NCI-H446 treated with DMSO at 0.1 percent for 48 hours (cell line): Measurements from ENCODE around the gene UBE4B.

ENCODE experiments used
- DNase-seq: peaks from one replicate; lab custom pipeline; 2025; lab: John Stamatoyannopoulos, UW

Gene UBE4B

DNA sequence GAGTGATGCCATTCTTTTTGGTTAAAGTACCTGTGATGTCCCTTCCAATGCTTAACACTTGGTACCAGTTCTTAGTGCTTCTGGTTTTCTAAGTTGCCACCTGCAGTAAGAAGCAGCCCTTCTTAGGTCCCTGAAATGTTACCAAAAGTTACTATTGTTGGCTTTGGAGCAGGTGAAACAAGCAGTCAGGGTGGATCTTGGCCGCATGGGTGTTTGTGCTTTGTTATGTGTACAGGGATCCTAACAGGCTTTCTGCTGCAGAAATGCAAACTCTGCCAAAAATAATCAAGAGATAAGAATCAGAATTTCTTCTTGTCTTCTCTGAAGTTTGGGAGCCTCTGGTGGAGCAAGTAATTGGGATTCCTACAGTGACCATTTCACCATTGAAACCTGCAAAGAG, 84.4 kb downstream of the UBE4B start:
- DNase-seq: no peak

DNA sequence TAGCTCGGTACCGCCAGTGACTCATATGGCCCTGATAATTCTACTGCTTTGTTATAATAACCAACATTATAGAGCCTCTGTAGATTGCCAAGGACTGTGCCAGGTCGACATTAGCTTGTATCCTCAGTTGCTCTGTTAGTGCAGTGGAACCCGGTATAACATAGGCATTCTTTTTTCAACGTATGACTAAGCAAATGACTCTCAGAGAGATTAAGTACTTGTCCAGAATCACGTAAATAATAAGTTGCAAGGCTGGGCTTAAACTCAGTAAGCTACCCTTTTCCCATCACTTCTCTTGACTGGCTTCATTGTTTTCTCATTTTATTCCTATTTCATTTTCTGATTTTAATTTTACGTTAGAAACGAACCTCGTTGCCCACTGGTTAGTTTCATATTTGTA, 85.1 kb downstream of the UBE4B start:
- DNase-seq: no peak

DNA sequence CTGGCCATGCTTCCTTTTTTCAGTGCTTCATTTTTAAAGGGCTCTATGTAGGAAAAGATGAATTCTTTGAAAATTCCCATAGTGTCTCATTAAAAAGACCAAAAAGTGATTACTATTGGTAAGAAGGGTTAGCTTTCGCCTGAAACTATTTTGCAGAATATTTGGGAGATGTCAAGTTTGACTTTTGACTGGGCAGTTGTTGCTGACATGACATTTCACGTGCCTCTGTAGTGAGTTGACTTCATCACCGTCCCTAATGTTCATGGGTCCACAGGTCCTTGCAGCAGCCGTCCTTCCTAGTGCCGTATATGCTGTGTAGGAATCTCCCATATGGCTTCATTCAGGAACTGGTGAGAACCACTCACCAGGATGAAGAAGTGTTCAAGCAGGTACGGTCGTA, 88.9 kb downstream of the UBE4B start:
- DNase-seq: no peak

DNA sequence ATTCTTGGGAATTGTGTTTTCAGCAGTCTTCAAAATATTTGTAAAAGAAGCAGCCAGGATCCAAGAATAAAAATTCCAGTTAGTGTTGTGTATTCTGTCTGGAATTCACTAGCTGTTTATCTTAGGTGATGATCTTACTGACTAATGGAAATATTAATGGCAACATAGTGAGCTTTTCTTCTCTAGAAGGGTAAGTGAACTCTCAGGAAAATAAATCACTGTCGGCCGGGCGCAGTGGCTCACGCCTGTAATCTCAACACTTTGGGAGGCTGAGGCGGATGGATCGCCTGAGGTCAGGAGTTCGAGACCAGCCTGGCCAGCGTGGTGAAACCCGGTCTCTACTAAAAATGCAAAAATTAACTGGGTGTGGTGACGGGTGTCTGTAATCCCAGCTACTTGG, 90.2 kb downstream of the UBE4B start:
- DNase-seq: no peak

DNA sequence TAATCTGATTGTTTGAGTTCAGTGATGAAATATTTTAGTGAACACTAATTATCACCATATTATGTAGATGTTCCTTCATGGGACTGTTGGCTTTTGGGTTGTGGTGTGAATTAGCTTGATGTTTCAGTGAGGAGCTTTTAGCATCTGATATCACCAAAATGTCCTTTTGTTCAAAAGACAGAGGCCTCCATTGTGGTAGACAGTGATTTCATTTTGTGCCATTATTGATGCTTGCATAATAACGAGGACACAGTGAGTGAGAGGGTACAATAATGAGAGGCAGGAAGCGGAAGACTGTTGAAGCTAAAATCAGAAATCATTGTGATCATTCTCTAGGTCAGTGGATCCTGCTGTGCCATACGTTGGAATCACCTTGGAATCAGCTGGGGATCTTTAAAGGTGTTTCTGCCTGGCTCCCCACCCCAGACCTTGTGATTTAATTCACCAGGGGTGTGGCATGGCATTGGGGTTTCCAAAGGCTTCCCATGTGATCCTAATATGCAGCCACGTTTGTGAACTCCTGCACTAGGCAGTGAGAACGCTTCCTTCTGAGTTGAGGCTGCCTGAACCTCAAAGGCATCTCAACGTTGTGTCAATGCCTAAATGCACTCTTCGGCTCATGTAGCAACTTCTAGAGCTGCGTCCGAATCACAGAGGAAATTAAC, 95.5 kb downstream of the UBE4B start:
- DNase-seq: no peak

DNA sequence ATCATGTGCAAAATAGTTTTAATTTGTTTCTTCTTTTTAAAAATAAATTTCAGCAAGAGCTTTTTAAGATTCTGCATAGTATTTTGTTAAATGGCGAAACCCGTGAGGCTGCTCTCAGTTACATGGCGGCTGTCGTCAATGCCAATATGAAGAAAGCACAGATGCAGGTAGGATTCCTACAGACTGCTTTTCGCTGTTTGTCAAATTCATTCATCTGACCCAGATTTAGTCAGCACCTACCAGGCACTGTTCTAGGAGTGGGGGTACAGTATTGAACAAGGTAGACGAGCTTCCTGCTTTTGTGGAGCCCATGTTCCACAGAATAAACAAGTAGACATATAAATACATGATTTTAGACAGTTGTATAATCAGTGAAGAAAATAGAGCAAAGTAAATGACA, 99.6 kb downstream of the UBE4B start:
- DNase-seq: no peak

DNA sequence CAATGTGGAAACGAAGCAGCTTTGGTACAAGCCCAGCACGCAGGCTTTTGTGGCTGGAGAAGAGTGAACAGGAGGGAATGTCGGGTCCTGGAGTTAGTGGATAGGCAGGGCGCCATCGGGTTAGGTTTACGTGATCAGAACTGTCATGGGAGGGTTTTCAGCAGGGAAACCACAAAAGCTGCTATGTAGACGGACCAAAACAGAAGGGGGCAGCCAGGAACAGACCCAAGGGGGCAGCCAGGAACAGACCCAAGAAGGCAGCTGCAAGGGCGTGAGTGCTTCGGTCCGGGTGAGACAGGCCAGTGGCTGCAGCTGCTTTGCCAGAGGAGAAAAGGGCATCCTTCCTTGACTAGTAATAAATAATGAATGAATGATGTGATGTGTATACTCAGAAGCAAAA, 100.1 kb downstream of the UBE4B start:
- no peak for DNase-seq

DNA sequence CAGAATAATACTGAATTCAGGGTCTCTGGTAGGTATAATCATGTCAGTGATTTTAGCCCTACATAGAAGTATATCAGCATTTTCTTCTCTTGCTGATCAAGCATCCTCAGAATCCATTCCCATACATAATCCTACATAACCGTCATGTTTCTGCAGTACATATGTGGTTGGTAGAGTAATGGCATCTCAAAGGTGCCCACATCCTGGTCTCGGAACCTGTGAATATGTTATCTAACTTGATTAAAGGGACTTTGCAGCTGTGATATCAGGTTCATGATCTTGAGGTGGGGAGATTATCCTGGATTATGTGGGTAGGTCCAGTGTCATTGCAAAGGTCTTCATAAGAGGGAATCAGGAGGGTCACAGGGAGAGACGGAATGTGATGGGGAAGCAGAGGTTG, 108.2 kb downstream of the UBE4B start:
- no peak for DNase-seq

DNA sequence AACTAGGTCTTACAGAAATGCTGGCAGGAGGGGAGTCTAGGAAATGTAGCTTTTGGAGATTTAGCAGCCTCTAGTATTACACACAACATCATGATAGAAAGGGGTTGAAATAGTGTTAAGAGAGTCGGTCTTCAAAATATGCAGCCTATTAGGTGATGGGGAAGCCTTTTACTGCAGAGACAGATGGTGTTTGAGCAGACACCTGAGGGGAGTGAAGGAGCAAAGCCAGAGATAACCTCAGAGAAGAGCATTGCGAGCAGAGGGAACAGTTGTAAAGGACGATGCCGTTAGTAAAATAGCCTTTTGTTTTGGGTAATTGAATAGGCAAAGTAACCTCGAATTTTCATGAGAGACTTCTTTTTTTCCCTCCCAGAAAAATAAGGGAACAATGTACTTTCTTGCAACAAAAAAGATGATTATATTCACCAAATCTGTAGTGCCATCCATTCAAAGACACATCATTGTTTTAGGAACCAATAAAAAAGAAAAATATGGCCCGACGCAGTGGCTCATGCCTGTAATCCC, 111.3 kb downstream of the UBE4B start:
- DNase-seq: no peak

DNA sequence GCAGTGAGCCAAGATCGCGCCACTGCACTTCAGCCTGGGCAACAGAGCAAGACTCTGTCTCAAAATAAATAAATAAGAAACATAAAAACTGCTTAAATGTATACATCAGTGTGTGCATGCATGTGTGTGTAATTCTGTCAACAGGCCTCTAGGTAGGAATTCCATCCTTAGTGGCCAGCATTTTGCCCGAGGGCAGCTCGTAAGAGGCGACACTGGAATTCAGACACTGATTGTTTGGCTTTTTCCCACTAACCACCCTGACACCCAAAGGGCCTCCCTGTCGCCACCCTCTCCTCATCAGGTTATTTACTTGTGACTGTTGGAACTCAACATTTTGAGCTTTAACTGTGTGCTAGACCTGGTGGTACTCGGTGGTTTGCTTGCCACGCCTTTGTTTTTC, 113.6 kb downstream of the UBE4B start:
- no peak for DNase-seq

DNA sequence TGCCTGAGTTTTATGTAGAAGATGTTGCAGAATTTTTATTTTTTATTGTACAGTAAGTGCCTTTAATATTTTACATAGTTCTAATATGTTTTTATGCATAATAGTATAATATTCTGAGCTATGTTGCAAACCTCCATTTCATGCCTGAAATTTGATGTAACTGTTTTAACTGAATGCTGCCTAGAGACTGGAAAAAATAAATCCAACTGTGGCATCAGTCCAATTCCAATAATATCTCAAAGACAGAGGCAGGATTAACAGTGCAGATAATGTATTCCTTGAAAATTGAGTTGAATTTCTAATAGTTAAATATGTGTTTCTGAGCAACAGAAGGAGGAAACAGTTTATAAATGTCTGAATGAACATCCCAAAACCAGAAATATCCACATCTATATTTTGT, 116.5 kb downstream of the UBE4B start:
- no peak for DNase-seq

DNA sequence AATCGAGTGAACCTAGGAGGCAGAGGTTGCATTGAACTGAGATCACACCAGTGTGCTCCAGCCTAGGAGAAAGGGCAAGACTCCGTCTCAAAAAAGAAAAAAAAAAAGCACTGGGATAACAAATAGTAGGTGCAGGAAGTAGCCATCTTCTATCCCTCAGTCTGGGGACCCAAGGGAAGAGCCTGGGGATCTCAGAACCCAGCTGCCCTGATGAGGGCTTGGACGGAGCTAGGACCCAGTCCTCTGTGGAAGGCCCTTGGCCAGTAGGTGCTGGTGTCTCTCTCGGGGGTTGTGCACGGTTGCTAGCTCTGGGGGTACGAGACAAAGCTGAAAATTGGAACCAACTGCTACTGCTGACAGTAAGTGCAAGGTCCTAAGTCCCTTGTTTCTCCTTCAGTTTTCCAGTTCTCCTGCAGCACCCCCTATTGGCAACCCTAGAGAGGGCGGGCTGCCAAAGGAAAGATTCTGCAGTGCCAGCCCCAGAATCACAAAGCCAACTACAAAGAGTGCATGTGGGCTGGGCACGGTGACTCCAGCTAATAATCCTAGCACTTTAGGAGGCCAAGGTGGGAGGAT, 120.0 kb downstream of the UBE4B start:
- DNase-seq: peak; percentile 48

DNA sequence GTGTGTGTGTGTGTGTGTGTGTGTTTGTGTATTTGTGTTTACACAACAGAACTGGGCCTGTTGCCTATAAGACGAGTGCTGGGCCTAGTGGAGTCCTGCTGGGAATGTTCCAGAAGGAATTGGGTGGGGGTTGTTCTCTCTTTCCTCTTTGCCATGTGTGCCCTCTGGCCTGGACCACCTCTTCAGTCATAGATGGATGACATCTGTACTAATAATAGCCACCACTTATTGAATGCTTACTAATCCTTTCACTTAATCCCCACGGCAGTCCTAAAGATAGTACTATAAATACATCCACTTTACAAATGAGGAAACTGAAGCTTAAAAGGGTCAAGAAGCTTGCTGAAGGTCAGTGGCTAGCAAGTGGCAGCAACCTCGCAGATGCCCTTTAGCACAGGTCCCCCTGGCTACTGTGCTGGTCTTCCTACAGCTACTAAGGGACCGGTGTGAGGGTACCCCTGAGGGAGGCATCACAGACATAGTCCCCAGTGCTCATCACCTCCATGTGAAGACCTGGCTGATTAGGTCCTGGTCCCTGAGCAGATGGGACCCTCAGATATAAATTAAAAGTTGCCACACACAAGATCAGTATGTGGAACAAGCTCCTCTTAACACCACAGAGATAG, 122.4 kb downstream of the UBE4B start:
- no peak for DNase-seq

DNA sequence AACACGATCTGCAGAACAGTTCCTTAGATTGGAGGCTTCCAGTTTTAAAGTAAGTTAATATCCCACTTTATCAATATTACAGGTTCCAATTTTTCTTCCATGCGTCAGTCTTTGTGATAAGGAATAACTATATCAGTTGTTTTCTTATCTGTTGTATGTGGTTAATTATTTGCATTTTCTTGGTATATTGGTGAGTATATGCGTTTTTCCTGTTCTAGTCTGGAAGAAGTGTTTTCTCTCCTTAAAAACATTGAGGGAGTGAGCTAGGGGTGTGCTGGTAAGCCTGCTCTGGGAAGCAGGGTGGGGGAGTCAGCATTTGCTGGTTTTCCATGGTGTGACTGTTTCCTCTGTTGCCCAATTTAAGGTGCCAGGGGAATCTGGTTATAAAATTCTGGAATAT, 127.4 kb downstream of the UBE4B start:
- DNase-seq: no peak

DNA sequence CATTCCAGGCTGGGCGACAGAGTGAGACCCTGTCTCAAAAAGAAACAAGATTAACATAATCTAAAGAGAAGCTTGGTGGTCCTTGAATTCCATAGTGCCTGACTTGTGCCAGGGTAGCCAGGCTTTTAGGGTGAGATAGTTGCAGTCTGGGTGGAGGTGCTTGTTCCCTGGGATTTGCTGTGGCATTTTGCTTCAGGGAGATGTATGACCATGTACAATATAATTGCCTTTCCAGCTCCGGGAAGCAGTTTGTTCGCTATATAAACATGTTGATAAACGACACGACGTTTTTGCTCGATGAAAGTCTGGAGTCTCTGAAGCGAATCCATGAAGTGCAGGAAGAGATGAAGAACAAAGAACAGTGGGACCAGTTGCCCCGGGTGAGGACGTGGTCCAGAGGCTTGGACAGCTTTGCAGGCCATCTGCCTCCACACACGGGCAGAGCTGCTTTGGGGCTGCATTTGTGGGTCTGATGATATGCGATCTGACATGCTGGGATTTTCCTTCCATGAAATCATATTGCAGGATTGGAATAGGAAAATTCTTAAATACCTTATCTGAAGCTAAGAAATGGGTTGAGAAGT, 128.2 kb downstream of the UBE4B start:
- no peak for DNase-seq

DNA sequence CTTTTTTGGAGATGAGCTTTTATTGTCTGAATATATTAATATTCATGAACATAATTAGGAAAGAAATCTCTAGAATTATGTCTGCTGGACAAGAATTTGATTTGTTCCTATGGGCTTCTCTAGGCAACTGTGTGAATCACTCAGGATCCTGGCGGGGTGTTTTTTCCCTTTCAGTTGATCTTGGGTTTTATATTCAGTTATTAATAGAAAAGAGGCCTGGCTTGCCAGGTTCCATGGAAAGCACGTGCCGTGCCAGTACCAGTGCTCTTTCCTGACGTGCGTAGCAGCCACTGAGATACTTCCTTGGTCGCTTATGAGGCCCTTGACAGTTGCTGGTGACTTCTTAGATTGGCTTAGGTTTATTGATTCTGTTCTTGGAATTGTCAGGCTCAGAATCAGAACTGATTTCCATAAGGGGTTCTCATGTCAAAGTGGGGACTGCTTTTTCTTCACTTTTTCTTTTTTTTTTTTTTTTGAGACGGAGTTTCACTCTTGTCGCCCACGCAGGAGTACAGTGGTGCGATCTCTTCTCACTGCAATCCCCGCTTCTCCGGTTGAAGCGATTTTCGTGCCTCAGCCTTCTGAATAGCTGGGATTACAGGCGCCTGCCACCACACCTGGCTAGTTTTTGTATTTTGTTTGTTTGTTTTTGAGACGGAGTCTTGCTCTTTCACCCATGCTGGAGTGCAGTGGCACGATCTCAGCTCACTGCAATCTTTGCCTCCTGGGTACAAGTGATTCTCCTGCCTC, 129.0 kb downstream of the UBE4B start:
- no peak for DNase-seq

DNA sequence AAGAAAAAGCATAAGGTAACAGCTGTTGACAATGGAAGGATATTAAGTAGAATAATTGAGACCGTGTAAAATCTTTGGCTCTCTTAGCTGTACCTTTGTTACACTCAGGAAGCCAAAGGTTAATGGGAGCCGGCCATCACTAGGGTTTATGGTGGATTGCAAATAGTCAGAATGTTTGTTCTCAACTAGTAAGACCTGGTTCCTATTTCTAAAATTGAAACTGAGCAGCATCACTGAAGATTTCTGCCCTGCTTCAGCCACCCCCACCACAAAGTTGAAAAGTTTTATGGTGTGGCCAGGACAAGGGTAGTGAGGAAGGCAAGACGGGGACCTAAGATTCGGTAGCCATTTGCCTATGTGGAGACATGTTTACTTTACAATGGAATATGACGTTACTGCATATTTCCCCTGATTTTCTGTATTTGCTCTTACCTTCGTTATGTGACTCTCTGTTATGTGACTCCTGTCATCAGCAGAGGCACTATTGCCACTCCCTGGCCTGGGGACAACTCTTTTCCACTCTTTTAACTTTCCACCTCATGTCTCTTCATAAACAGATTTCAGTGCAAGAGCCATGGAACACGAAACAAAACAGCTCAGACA, 136.3 kb downstream of the UBE4B start:
- no peak for DNase-seq

DNA sequence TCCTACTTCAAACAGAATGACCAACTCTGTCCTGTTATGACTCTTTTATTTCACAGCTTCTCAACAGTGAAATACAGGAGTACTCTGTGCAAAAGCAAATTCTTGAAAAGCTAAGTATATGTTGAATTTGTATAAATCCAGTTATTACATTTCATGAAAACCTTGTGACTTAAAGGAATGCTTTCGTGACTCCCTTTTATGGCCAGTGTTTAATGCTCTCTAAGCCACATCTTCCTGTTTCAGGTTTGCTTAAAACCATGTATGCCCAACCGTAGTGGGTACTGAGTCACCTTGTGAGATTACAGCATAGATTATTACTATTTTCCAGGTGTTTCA, 137.4 kb downstream of the UBE4B start:
- no peak for DNase-seq

DNA sequence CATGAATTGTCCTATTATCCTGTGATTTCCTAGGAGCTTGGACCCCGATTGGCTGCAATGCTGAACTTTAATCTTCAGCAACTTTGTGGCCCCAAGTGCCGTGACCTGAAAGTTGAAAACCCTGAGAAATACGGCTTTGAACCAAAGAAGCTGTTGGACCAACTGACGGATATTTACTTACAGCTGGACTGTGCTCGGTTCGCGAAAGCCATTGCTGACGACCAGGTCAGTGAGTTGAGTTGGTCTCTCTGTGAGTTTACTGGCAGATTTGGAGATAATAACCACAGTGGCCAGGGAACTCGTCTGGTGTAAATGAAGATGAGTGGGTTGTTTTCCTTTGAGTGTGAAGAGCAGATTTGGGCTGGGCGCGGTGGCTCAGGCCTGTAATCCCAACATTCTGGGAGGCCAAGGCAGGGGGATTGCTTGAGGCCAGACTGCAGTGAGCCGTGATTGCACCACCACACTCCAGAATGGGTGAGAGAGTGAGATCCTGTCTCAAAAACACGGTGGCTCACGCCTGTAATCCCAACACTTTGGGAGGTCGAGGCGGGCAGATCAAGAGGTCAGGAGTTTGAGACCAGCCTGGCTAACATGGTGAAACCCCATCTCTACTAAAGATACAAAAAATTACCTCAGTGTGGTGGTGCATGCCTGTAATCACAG, 138.5 kb downstream of the UBE4B start:
- DNase-seq: no peak

DNA sequence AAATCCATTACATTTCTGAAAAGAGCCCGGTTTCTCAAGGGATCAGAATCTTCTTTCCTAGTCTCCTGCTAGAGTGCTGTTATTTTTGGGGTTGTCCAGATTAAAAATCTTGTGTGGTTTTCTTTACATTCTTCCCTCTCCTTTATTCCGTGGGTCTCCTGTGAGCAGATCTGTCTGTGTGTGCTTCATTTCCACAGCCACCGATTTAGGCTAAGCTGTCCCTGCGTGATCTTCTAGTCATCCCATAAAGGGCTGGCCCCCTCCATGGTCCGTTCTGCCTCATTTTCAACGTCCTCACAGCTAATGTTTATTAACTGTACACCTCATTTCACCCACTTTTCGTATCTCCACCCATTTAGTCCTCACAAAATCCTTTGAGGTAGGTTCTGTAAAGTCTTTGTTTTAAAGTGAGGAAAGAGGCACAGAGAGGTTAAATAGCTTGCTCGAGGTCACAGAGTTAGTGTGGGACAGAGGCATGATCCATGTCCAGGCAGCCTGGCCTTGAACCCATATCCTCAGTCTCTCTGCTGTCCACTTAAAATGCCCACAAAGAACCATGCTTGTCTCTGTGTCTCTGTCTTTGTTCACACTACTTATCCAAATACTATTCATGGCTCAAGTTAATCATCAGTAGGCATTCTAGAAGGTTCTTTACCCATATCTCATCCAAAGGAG, 139.4 kb downstream of the UBE4B start:
- no peak for DNase-seq

DNA sequence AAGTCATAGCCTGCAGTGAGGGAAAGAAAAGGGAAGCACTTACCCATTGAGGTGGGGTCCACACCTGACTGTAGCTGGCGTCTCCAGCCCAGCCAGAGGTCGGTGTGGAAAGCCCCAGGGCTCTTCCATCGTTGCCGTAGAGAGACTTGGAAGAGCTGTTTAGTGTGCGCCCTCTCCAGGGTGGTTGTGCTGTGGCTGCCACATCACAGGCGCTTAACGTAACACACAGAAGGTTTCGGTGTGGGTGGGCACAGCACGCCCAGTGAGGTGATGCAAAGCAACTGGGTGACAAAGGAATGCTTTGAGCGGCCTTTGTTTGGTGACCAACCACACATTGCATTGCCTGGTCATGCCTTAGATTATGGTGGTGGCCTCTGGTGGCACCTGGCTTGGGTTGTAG, 140.8 kb downstream of the UBE4B start:
- no peak for DNase-seq
